SKM-1 (cell line): ENCODE results near the gene AFAP1L2.
A peak's percentile ranks its signal among the peaks of the same experiment; 100 is the strongest.
"Not testable (repeated sequence)": the region's sequence is repeated elsewhere in the genome, so short reads cannot be mapped to it uniquely, and the experiment has no call there.

Source experiments
- DNase-seq: peaks from one replicate; lab custom pipeline; 2025; ENCODE audit not compliant: unreplicated experiment; lab: John Stamatoyannopoulos, UW

Gene AFAP1L2

DNA sequence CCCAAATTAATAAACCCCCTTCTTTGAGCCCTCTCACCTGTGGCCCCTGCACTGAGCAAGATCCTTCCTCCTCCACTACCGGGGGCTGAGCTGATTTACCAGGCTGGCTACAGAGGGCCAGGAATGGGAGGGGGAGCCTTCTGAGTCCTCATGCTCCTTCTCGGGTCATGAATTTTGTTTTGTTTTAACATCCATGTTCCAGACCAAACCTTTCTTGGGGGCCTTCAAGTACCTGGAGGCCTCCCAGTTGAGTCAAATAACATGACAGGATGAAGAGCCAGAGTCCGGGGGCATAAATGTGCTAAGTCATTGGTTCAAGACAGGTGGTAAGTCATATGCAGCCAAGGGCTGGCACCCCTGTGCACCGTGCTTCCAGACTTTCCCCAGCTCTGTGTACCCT is 39.6 kb downstream of the AFAP1L2 start:
- DNase-seq = no peak

DNA sequence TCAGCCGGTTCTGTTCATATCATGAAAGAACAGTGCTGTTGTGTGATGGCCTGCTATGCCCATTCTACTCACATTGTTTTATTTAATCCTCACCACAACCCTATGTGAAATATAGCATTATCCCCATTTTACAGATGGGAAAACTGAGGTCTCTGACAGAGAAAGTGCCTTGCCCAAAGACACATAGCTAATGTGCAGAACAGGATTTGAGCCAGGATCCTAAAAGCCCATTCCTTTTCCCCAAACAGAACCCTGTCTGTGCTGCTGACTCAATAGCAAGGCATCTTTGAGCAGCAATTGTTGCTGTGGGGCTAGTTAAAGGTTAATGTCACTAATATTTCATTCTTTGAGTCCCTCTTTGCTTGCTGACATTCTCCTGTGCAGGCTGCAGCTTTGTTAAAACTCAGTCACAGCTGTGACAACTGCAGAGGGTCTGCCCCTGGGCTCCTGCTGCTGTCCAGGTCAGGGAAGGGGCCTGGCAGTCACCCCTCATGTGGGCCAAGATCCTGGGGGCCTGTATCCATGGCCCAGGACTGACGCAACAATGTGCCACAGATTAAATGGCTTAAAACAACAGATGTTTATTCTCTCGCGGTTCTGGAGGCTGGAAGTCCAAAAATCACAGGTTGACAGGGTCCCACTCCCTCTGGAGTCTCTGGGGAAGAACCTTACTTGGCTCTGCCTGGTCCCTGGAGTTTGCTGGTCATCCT is 40.4 kb downstream of the AFAP1L2 start:
- DNase-seq = no peak

DNA sequence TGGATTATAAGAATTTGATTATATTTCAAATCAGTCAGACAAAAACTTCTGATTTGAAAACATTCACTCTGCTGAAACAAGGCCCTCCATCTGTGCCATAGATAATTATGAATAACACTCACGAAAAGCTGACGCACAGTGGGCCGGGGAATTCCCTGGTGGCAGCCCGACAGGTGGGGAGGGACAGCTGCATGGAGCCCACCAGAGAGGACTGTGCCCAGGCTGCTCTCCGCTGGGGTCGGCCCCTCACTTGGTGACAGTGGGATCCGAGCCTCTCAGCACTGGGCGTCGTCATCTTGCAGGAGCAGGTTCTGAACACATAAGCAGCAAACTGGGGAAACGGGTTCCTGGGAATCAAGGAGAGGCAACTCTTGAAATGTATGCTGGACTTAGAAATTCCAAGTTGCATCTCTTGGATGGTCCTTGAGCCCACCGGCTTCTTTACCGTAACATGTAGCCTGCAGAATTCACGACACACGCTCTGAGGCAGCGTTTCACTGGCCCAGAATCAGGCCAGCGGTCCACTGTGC is 41.4 kb downstream of the AFAP1L2 start:
- no peak for DNase-seq

DNA sequence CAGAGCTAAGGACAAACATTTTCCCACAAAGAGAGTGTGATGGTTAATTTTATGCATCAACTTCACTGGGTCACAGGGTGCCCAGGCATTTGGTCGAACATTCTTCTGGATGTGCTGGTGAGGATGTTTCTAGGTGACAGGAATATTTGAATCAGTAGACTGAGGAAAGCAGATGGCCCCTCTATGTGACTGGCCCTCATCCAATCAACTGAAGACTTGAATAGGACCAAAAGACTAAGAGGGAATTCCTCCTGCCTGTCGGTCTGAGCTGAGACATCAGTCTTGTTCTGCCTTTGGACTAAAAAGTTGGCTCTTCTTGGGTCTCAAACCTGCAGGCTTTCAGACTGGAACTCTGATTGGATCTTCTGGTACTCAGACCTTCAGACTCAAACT is 44.4 kb downstream of the AFAP1L2 start:
- no peak for DNase-seq

DNA sequence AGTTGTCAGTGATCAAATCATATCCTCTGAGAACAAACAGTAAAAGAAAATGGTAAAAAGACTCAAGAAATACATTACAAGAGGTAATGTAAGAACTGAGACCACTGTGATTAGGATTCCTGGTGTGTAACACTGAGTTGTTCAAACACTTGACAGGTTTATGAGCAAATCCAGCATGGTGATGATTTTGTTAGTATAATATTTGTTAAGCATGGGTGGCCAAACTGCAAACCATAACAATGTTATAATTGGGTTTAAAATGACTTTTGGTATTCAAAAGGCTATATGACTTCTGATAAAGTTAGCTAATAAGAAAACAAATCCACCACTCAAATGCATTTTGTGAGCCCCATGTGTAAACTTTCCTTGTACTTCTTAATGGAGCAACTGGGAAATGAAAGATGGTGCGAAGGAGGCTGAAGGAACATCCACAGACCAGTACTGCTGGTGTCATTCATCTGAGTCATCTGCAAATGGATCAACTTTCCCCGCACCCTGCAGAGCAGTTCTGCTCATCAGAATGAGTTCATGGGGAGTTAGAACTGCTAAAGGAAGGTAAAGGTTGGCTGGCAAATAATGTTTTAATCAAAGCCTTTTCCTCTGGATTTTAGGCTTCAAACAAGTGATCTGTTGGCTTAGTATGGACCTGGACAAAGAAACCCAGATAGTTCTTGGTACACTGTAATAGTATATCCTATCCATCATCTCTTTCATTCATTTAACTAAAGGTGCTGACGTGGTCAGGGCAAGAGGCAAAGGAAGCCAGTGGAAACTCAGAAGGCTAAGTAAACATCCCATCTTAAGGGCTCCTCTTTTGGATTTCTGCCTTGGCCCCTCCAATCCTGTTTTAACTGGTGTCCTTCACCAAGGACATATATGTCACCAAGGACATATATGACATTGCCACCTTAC is 45.0 kb downstream of the AFAP1L2 start:
- no peak for DNase-seq

DNA sequence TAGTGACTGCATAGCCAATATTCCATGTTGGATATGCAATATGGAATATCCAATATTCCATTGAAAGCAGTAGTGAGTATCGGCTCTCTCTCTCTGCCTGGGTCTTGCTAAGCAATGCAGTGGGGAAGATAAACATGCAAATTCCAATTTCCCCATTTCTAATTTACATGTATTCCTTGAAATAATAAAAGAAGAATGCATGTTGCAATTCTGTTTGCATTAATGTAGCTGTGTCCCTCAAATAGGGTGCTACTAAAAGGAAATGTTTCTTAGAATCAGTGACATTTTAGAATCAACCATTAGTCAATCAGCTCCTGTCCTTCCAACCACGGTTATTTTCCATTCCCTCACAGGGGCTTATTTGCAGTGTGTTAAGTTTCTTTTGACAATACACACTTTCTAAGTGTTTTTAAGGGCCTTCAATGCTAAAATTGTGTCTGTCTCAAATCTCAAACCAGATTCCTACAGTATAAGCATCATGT is 46.7 kb downstream of the AFAP1L2 start:
- DNase-seq = no peak

DNA sequence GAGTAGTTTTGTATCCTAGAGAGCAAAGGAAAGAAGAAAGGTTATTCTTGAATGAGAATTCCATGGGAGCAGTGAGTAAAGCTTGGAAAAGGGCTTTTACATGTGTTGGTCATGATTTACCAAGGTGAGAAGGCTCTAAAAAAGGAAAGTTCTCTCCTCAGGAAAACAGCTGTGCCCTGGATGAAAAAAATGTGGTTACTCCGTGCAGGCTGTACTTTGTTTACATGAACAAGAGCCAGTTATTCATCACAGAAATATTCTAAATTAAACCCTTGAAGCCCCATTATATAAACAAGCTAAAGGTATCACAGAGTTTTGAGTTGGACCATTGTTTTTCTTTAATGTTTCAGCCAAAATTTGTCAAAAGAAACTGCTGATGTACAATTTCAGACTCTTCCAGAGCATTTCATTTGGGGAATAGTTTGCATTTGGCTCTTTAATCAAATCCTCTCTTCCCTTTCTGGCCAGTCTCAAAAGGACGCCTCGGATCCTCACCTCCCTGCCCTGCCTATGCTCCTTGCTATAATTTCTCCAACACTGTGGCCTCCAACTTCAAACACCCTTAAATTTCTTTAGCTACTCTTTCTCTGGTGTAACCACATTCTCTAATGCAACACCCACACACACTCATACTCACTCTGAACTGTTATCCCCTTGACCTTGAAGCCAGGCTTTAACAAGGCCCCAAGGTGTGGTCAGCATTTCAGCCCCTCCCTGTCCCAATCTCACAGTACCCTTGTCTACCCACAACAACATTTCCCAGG is 47.4 kb downstream of the AFAP1L2 start:
- no peak for DNase-seq

DNA sequence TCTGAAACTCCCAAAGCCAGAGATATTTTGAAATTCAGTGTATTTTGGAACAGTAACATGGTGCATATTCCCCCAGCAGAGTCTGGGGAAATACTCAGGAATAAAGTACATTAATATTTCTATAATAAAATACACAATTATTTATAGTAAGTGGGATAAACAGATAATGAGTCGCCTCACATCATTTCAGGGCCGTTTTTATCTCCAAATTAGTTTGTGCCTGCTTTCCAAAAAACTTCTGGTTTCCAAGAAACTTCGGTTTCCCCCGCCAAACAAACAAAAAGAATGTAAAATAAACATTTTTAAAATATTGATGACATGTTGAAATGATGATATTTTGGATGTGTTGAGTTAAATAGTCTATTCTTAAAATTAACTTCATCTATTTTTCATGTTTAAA is 48.2 kb downstream of the AFAP1L2 start:
- no peak for DNase-seq

DNA sequence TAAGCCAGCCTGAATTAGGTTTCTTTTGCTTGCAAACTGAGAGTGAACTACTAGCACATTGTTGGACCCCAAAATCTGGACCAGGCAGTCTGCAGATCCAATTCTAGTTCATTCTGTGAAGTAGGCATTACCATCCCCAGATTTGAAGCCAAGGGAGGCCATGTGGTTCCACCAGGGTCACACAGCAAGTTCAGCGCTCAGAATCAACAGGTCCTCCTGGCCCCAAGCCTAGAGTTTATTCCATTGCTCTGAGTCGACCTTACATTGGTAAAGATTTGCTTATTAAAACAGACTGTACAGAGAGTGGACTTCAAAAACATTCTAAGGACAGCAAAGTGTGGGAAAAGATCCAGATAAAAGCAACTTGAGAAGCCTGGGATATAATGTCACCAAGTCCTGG is 50.9 kb downstream of the AFAP1L2 start:
- DNase-seq = no peak

DNA sequence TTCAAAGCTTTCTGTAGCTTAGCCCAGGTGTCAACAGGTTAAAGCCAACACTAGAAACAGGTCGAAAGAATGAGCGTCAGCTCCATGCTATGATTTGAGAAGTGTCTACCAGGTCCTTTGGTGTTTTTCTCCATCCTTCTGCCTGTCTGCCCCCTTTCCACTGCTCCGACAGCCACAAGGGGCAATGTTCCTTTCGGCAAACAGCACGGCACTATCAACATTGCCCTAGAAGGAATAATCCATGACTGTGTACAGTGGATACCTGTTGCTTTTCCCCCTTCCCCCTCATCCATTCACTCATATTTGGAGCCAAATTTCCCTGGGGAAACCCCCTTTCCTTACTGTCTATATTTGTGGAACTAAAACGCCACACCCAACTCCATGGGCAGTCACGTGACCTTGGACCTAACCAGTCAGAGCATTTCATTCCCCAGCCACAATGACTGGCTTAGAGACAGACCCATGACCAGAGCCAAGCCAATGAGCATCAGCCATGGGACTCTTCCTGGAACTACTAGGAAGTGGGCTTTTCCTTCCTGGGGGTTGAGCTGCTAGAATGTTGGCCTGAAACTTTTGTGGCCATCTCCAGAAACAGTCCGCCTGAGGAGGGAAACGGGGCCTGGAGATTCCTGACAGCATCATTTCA is 51.5 kb downstream of the AFAP1L2 start:
- DNase-seq = no peak

DNA sequence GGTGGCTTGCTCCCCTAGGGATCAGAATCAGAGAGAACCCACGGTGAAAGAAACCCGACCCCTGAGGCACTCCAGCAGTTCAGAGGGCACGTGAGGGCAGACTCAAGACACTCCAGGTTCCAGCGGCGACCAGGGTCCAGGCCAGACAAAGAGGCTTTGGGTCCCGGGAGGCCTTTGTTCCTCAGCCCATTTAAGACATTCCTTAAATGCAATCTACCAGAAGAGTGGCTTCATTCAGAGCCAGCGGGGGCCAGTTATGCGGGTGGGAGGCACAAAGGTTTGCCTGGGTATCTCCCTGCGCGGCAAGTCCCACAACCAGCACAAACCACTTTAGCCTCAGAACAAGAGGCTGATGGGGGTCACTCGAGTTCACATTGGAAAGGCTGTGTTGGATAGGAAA is 53.6 kb downstream of the AFAP1L2 start:
- no peak for DNase-seq

DNA sequence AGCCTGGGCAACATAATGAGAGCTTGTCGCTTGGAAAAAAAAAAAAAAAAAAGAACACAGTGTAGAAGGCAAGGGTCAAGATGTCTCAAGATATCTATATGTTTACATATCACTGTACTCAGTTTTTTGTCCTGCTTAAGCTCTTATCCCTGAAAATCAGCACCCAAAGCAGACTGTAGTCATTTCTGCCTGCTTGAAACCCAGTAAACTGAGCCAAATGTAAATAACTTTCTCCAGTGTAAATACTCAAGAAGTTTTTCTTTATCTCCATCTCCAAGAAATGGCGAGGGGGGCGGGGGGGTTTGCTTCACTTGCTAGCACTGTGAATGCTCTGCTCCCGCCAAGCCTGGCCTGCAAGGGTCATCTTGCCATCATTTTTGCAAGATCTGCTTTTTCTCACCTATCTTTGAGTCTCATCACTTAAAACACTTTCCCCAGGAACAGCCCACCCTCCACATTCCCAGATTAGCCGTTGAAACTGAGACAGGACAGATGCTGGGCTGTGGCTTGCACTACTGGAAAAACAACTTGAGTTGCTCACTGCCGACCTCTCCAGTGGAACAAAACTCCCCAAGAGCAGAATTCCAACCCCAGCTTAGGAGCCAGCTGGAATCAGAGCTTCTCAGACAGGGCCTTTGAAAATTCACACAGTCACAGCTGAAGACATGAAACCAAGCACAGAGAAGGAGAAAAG is 54.6 kb downstream of the AFAP1L2 start:
- DNase-seq = no peak

DNA sequence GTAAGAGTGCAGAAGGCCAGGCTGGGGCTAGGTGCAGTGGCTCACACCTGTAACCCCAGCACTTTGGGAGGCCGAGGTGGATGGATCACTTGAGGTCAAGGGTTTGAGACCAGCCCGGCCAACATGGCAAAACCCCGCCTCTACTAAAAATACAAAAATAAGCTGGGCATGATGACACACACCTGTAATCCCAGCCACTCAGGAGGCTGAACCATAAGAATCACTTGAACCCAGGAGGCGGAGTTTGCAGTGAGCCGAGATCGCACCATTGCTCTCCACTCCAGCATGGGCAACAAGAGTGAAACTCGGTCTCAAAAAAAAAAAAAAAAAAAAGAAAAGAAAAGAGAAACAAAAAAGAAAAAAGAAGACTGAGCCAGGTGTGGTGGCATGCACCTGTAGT is 55.2 kb downstream of the AFAP1L2 start:
- DNase-seq = not testable (repeated sequence)

DNA sequence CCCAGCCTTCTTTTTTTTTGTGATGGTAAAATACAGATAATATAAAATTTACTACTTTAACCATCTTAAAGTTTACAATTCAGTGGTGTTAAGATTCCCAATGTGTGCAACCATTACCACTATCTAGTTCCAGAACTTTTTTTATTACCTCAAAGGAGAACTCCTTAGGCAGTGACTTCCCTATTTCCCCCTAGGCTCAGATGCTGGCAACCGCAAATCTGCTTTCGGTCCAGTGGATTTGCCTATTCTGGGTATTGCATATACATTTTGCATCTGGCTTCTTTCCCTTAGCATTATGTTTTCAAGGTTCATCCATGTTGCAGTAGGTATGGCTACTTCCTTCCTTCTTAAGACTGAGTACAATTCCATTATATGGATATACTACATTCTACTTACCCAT is 56.5 kb downstream of the AFAP1L2 start:
- DNase-seq = peak; percentile 71

DNA sequence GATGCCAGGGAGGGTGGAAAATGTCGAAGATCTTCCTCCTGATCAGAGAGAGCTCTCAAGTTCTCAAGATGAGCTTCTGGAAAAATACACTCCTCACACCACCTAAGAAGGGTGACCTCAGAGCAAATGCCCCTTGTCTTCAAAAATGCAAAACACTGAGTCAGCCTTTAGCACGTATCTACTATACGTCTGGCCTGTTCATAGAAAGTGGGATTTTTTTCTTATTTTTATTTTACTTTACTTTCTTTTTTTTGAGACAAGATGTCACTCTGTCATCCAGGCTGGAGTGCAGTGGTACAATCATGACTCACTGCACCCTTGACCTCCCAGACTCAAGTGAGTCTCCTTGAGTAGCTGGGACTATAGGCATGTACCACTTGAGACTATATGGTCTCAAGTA is 57.1 kb downstream of the AFAP1L2 start:
- DNase-seq = no peak

DNA sequence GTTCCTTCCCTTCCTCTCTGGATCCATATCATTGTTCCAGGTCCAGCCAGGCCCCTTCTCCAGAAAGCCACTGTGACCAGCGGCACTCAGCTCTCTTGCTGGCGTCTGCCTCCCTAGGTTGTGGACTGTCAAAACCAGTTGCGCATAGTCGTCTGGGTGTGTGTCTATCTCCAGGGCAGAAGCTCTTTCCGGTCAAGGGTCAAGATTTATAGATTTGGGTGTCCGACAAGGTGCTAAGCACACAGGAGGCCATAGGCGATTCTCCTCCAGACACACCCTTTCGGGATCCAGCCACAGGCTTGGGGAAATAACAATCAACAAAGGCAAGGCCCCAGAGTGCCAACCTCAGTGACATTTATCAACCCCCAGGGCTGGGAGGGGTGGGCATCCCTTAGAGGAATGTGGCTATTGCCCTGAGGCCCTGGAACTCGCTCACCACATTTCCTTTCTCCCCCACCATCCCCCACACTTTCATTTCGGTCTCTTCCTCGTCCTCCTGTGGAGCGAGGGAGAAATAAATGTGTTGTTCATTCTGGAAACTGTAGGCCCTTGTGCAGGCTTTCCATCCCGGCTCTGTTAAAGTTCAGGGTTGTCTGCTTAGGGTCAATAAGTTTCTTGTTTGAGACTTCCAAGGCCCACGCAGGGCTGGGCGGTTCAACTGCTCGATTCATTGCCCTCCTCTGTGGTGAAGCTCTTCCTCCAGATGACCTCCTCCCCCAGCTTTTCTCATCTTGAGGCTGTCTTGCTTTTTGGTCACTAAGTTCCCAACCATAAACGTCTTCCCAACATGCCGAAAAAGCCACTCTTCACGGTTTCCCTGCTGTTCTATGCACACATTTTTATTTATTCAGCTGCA is 57.9 kb downstream of the AFAP1L2 start:
- DNase-seq = no peak

DNA sequence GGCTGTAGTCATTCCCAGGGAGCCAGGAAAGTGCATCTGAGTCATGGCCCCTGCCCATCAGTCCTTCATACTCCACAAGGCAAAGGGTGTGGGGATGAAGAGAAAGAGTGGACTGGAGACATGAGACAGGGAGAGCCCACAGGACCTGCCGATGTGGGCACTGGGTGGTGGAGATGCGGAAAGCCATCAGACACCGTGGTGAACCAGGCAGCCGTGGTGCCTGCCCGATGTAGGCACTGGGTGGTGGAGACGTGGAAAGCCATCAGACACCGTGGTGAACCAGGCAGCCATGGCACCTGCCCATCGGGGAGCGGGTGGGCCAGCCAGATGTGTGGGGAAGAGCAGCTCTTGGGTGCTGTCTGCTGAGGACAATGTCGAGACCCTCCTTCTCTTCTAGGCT is 58.6 kb downstream of the AFAP1L2 start:
- DNase-seq = no peak

DNA sequence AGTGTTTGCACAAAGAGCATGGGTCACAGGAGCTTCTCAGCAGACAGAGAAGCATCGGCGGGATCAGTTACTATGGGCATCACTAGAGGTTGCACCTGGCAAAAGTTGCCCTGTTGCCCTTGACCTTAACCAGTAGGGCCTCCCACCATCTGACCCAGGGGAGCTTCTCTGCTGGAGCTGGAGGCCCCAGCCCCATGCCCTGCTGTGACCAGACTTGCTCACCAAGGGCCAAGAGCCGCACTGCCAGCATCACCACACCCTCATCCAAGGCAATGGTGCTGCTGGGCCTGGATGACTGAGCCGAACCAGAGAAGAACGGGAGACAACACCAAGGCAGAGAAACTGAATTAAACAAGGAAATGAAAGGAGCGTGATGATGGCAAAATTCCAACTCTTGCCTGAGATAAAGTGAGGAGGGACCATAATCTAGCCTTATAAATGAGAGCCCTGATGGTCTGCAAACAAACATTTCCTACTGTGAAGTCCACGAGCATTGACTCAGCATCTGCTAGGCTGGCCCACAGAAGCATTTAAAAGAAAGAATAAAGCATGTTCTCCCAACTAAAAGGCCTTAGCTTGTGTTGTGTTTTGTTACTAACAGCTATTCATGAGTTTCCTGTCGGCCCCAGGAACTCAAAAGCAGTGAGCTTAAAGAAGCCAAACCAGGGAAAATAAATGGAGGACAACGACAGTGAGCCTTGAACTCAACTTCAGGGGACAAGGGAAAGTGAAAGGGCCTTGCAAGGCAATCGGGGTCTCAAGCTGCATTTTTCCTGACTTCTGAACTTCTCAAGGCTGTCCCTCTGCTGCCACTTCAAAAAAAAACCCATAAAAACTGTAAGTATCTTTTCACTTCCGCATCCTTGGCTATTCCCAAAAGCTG is 60.4 kb downstream of the AFAP1L2 start:
- DNase-seq = no peak
